NB4 (cell line): Measurements from ENCODE around the gene TADA1.

Experiments used
- MYC ChIP-seq: IDR thresholded peaks from 2 replicates; pipeline ENCODE4 v1.6.1; 2011; ENCODE audit warnings: low read depth, low read length
- POLR2A ChIP-seq: IDR thresholded peaks from 2 replicates; pipeline ENCODE4 v1.6.1; 2011; ENCODE audit warnings: mild to moderate bottlenecking; ENCODE audit not compliant: insufficient read length; ENCODE audit errors: extremely low read depth
- TF ChIP-seq, protein P1 (sequence below): IDR thresholded peaks from 2 replicates; pipeline ENCODE4 v1.6.1; 2011; ENCODE audit warnings: low read depth, low read length
- TF ChIP-seq, protein P2 (sequence below): IDR thresholded peaks from one replicate; pipeline ENCODE4 v1.5.1; 2012; ENCODE audit warnings: low read depth, low read length

DNA sequence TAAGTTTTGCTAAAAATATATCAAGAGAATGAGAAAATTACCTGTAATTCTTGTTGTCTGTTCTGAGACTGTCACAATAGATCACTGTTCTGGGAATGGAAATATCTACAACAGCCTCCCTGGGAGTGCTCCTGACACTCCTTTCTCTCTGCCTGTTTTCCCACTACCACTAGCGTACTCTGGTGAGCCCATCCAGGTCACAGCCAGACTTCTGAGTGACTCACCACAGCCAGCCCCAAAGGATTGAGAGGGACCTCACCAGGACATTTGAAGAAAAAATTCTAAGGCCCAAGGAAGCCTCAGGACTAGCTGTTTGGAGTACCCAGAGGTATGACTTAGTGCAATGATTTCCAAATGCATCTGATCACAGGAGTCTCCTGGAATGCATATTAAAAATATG is 39.0 kb upstream of the TADA1 start:
- TF ChIP-seq, protein P1, sequence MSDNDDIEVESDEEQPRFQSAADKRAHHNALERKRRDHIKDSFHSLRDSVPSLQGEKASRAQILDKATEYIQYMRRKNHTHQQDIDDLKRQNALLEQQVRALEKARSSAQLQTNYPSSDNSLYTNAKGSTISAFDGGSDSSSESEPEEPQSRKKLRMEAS, result no peak
- TF ChIP-seq, protein P2, sequence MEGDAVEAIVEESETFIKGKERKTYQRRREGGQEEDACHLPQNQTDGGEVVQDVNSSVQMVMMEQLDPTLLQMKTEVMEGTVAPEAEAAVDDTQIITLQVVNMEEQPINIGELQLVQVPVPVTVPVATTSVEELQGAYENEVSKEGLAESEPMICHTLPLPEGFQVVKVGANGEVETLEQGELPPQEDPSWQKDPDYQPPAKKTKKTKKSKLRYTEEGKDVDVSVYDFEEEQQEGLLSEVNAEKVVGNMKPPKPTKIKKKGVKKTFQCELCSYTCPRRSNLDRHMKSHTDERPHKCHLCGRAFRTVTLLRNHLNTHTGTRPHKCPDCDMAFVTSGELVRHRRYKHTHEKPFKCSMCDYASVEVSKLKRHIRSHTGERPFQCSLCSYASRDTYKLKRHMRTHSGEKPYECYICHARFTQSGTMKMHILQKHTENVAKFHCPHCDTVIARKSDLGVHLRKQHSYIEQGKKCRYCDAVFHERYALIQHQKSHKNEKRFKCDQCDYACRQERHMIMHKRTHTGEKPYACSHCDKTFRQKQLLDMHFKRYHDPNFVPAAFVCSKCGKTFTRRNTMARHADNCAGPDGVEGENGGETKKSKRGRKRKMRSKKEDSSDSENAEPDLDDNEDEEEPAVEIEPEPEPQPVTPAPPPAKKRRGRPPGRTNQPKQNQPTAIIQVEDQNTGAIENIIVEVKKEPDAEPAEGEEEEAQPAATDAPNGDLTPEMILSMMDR, result no peak
- TF ChIP-seq POLR2A (no peak), MYC (no peak)
